Stimulated activated CD8-positive, alpha-beta memory T cell treated with anti-CD3 and anti-CD28 coated beads, Interleukin-7, amount 100 ng/mL, for 48 hours (primary cell): Measurements from ENCODE around the gene SSB.
A peak's percentile ranks its signal among the peaks of the same experiment; 100 is the strongest.
"Not testable (repeated sequence)": the region's sequence is repeated elsewhere in the genome, so short reads cannot be mapped to it uniquely, and the experiment has no call there.

Experiments used
- DNase-seq, 2 donors: peaks; one replicate each; pipeline ENCODE4 v3.0.0-alpha.2; 2020; ENCODE audit warnings: low read depth in 1 of 2; ENCODE audit errors: extremely low read depth in 1 of 2

SSB gene

DNA sequence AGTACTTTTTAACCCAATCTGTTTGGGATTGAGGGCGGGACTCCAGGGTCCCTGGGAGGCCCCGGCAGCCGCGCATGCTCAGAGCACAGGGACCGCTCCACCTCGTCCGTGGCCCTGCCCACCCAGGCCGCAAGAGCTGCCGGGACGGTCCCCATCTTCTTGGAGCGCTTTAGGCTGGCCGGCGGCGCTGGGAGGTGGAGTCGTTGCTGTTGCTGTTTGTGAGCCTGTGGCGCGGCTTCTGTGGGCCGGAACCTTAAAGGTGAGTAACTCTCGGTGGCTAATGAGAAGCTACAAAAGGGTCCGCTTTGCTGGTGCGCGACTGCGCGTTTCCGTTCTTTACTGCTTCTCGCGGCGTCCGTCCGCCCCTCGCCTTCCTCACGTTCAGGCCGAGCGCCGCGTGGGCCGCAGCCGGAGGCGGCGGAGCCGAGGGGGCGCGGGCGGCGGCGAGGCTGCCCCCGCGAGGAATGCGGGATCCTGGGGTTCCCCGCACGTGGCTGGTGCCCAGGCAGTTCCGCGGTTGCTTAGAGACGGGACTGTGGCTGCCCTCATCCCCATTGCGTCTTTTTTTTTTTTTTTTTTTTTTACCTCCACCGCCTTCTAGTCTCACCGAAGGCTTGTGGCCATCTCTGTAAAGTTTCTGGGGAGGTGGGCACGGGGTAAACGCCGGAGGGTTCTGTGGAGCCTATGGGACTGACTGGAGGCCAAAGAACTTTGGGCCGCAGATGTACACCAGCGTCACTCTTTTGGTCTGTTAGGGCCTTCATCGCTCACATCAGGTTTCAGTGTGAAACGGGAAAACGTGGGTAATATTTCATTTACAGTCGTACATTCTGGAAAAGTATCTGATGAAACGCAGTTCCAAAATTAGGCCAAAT lies at the start of gene SSB:
Gene SSB (plus strand): TSS at position 154 of the 875 bp plus-strand sequence. CDS start 2,090 bp downstream, outside the sequence.
- DNase-seq: peak; percentile 97 to 98

GRCh38 chr2:169752752-169753151 lies 45.9 kb upstream of the SSB start:
- DNase-seq: no peak

- no peak for DNase-seq
Measured at GRCh38 chr2:169755083-169755870, 43.4 kb upstream of the SSB start.

DNA sequence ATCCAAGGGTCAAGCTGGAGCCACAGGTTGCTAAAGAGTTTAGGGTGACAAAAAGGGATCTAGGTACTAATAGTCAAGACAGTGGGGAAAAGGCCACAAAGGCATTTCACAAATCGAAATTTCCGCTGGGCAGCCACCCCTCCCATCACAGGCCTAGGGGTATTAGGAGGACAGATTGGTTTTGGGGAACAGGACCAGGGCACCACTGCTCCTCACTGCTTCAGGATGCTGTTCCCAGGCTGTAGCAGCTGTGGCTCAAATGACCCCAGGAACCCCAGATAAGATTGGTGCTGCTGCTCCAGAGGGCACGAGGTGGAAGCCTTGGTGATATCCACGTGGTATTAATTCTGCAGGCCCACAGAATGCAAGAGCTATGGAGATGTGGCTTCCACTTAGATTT lies 42.3 kb upstream of the SSB start:
- DNase-seq: no peak

- DNase-seq: no peak
Measured at GRCh38 chr2:169757356-169757755, 41.3 kb upstream of the SSB start.

- no peak for DNase-seq
Measured at GRCh38 chr2:169757778-169758177, 40.9 kb upstream of the SSB start.

- no peak for DNase-seq
Measured at GRCh38 chr2:169759987-169760386, 38.7 kb upstream of the SSB start.

DNA sequence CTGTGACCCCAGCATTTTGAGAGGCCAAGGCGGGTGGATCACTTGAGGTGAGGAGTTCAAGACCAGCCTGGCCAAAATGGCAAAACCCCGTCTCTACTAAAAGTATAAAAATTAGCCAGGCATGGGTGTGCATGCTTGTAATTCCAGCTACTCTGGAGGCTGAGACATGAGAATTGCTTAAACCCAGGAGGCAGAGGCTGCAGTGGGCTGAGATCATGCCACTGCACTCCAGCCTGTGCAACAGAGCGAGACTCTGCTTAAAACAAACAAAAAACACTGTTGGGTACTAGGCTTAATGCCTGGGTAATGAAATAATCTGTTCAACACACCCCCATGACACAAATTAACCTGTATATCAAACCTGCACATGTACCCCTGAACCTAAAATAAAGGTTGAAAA lies 37.9 kb upstream of the SSB start:
- DNase-seq: not testable (repeated sequence)

DNA sequence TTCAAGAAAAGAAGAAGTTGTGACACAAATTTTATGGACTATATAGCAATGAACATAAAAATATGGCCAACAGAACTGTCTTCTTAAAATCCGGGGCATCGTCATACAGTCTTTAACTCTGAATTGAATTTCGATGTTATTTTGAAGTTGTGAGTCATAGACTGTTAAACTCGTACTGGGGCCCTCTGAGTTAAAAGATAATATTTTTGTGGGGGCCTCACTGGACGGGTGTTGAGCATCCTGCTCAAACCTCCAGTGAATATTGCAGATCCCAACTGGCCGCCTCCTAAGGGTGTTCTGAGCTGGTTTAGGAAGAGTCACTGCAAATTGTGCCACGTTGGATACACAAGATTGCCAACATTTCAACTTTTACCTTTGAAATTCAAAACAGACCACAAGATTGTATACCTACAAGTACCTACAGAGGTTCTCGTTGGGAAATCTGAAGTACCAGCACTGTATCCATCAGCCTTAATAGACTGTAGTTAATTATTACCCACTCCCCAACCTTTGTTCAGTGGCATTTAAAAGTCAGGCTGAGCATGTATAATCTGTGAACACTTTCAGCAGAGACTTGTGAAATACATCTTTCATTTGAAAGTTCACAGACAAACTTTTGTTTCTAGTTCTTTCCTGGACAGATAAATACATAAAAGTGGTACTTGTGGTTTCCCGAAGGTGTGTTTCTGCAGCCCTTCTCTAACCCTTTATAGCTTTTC lies 37.3 kb upstream of the SSB start:
- no peak for DNase-seq

- no peak for DNase-seq
Measured at GRCh38 chr2:169761970-169762292, 36.7 kb upstream of the SSB start.

DNA sequence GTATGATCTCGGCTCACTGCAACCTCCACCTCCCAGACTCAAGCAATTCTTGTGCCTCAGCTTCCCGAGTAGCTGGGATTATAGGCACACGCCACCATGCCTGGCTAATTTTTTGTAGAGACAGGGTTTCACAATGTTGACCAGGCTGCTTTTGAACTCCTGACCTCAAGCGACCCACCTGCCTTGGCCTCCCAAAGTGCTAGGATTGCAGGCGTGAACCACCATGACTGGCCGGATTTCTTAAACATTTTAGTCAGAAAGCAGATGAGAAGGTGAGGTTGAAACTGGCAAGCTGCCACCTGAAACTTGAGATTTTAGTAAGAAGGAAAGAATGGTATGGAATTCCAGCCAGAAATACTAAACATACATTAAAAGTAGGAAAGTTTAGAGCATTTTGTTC lies 33.1 kb upstream of the SSB start:
- no peak for DNase-seq

GRCh38 chr2:169767243-169767888 lies 31.3 kb upstream of the SSB start:
- DNase-seq: peak in 1 of 2 donors; percentile 13

- DNase-seq: peak in 1 of 2 donors; percentile 8
Measured at GRCh38 chr2:169768262-169768995, 30.2 kb upstream of the SSB start.

DNA sequence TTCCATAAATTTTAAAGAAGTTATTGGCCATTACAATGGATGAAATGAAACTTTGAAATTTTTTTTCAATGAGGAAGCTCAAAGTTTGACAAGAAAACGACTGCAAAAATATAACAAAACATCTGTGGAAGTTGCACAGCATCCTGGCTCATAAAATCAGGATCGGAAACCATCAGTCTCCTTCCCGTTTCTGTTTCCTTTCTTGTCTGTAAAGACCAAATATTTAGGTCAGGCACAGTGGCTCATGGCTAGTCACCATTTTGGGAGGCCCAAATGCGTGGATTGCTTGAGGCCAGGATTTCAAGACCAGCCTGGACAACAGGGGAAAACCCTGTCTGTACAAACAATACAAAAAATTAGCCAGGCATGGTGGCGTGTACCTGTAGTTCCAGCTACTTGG lies 27.6 kb upstream of the SSB start:
- no peak for DNase-seq

DNA sequence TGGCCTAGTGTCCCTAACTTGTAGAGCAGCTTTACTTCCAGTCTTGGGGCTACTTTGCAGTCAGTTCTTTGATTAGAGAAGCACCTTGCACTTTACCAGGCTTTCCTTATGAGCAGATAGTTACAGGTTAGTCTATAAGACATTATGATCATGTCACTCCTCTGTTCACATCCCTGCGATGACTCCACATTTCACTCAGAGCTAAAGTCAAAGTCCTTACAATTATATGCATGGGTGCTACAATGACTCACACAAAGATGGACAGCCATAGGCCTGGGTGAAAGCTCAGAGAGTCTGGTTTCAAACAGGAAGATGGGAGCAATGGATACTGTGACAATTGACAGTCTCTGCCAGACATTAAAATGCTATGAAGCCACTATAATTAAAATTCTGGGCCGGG lies 27.1 kb upstream of the SSB start:
- DNase-seq: no peak

- DNase-seq: no peak
Measured at GRCh38 chr2:169772651-169773050, 26.0 kb upstream of the SSB start.

DNA sequence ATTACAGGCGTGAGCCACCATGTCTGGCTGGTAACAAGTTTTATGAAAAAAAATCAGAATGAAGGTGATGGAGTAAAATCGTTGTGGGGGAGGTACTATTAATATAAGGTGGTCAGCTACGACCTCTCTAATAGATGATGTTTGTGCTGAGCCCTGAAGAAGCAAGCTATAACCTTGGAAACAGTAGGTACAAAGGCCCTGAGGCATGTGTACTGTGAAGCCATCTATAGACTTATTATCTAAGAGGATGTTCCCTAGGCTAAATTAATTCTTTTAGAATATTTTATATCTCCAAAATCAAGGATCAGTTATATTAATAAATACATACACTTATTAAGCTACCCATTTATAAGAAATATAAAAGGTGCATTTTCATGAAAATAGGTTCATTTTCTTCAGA lies 23.3 kb upstream of the SSB start:
- no peak for DNase-seq

DNA sequence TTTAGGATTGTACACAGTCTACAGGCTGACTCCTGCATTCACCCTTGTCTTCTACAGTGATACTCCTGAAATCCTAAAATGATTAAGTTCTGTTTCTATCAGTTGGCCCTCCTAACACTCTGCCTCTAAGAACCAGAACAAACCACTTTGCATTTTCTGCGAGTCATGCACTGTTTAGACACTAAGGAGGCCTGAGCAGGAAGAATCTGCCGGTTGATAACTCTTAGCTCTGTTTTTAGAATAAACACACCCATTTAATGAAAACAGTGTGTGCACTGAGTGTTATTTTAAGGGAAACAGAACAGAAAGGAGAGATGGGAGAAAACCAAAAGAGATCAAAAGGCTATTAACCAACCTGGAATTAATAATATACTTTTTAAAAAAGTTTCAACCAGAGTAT lies 22.9 kb upstream of the SSB start:
- DNase-seq: no peak

- no peak for DNase-seq
Measured at GRCh38 chr2:169776252-169776761, 22.4 kb upstream of the SSB start.

DNA sequence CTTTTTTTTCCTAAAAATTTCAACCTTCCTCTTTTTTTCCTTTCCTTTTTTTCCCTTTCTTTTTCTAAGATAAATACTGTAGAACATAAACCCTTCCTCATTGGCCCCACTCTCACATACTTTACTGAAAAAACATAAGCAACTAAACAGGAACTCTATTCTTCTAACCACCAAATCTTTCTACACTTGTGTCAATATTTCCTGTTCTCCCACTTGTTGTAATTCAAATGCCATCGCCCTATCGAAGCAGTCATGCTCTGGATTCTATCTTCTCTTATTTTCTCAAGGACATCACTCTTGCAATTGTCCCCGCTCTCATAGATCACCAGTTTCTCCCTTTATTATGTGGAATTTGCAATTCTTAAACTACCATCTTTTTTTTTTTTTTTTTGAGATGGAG lies 20.2 kb upstream of the SSB start:
- DNase-seq: no peak
